CD14-positive monocyte (primary cell): ENCODE data around the gene SLC22A17. TPM values are rescaled to one million over a fixed set of nuclear protein-coding genes. Genes with fewer than 3 reads are reported as not detected.

Experiments
- DNase-seq, 3 donors: peaks; one replicate each; pipeline ENCODE4 v3.0.0-alpha.2; 2011 to 2022
- H2AFZ ChIP-seq: 2 replicates; pipeline ENCODE4 v1.6.0; 2012; ENCODE audit warnings: mild to moderate bottlenecking, low read depth, low read length, inconsistent platforms; ENCODE audit not compliant: insufficient read depth, poor library complexity, severe bottlenecking
- H3K27ac ChIP-seq, 2 donors: 1 replicate in 1 of 2; 2 replicates in 1 of 2; pipeline ENCODE4 v1.5.1; 2012 to 2013; ENCODE audit warnings: low read length in 2 of 2, control low read depth in 1 of 2, inconsistent platforms in 1 of 2, low read depth in 1 of 2, mild to moderate bottlenecking in 1 of 2
- H3K27me3 ChIP-seq, 2 donors: one replicate each; pipeline versions ENCODE4 v1.6.0 to v1.6.1; 2011 to 2013; ENCODE audit warnings: low read length in 2 of 2; ENCODE audit not compliant: control insufficient read depth in 2 of 2, insufficient read depth in 2 of 2
- H3K36me3 ChIP-seq, 2 donors: replicated peaks in 1 of 2; 1 replicate in 1 of 2; 2 replicates in 1 of 2; pipeline versions ENCODE4 v1.5.1 to v1.6.1; 2012 to 2013; ENCODE audit warnings: low read length in 2 of 2, control low read depth in 1 of 2, inconsistent platforms in 1 of 2, mild to moderate bottlenecking in 1 of 2; ENCODE audit not compliant: insufficient read depth in 2 of 2, control insufficient read depth in 1 of 2
- H3K4me1 ChIP-seq, 2 donors: 1 replicate in 1 of 2; 2 replicates in 1 of 2; pipeline versions ENCODE4 v1.5.1 to v1.6.1; 2012 to 2013; ENCODE audit warnings: low read length in 2 of 2, control low read depth in 1 of 2, inconsistent platforms in 1 of 2, mild to moderate bottlenecking in 1 of 2, moderate library complexity in 1 of 2; ENCODE audit not compliant: insufficient read depth in 2 of 2, control insufficient read depth in 1 of 2
- H3K4me2 ChIP-seq: replicated peaks from 2 replicates; pipeline ENCODE3; 2012; ENCODE audit warnings: low read length, moderate library complexity, mild to moderate bottlenecking; ENCODE audit not compliant: poor library complexity, severe bottlenecking; ENCODE audit errors: extremely low read depth
- H3K4me3 ChIP-seq, 3 experiments: fragments of 200-600 bp in 1 of 3; sonication (generic) in 1 of 3; replicated peaks in 1 of 3; 1 replicate in 2 of 3; 2 replicates in 1 of 3; pipeline ENCODE4 v1.5.1; 2011 to 2013; ENCODE audit warnings: low read length in 3 of 3, mild to moderate bottlenecking in 3 of 3, control low read depth in 2 of 3, low read depth in 2 of 3, inconsistent platforms in 1 of 3, moderate library complexity in 1 of 3
- H3K79me2 ChIP-seq: 2 replicates; pipeline ENCODE4 v1.6.0; 2012; ENCODE audit warnings: mild to moderate bottlenecking, control low read depth, inconsistent platforms, low read length, moderate library complexity; ENCODE audit not compliant: insufficient read depth
- H3K9ac ChIP-seq: 2 replicates; pipeline ENCODE4 v1.6.0; 2017; ENCODE audit warnings: low read length, mild to moderate bottlenecking; ENCODE audit not compliant: insufficient read depth, poor library complexity, severe bottlenecking
- H3K9me3 ChIP-seq, 2 donors: replicated peaks in 1 of 2; 1 replicate in 1 of 2; 2 replicates in 1 of 2; pipeline versions ENCODE4 v1.5.1 to v1.6.1; 2012 to 2013; ENCODE audit warnings: low read length in 2 of 2, control low read depth in 1 of 2; ENCODE audit not compliant: control insufficient read depth in 1 of 2, insufficient read depth in 1 of 2
- H4K20me1 ChIP-seq: 2 replicates; pipeline ENCODE4 v1.6.0; 2012; ENCODE audit warnings: mild to moderate bottlenecking, low read length, control low read depth, moderate library complexity; ENCODE audit not compliant: insufficient read depth
- H3K27ac Mint-ChIP-seq, 7 donors: one replicate each; pipeline ENCODE4 v1.8.0; 2020; ENCODE audit warnings: mild to moderate bottlenecking in 7 of 7, mixed read lengths in 7 of 7, moderate library complexity in 6 of 7, inconsistent platforms in 2 of 7
- H3K27me3 Mint-ChIP-seq, 3 donors: one replicate each; pipeline ENCODE4 v1.8.0; 2021 to 2022; ENCODE audit warnings: low read depth in 3 of 3, mild to moderate bottlenecking in 3 of 3, mixed read lengths in 3 of 3, moderate library complexity in 3 of 3, inconsistent platforms in 1 of 3
- H3K36me3 Mint-ChIP-seq, 2 donors: one replicate each; pipeline ENCODE4 v1.8.0; 2020; ENCODE audit warnings: mixed read lengths in 2 of 2, inconsistent platforms in 1 of 2, mild to moderate bottlenecking in 1 of 2
- H3K4me1 Mint-ChIP-seq: one replicate; pipeline ENCODE4 v1.8.0; 2020; ENCODE audit warnings: mild to moderate bottlenecking, mixed read lengths
- H3K4me3 Mint-ChIP-seq, 2 donors: one replicate each; pipeline ENCODE4 v1.8.0; 2020; ENCODE audit warnings: mild to moderate bottlenecking in 2 of 2, mixed read lengths in 2 of 2, moderate library complexity in 1 of 2
- H3K9me3 Mint-ChIP-seq, 7 donors: one replicate each; pipeline ENCODE4 v1.8.0; 2020 to 2022; ENCODE audit warnings: mixed read lengths in 7 of 7, mild to moderate bottlenecking in 6 of 7, moderate library complexity in 6 of 7, inconsistent platforms in 2 of 7
- WGBS: methylation state at CpG from one replicate; pipeline ENCODE4 v1.1.5; 2013; ENCODE audit warnings: missing lambda C conversion rate; ENCODE audit not compliant: insufficient coverage; 5-methylcytosine and 5-hydroxymethylcytosine counted together
- intact Hi-C, 2 donors: fragments of 100-400 bp; cut with micrococcal nuclease; formaldehyde crosslinking; loops; one replicate each; pipeline versions ENCODE4 v1.15.0 to v1.15.1; 2023
- polyA plus RNA-seq, 3 donors: library from polyadenylated mRNA; depleted of rRNA in 1 of 3; unstranded in 2 of 3; stranded (reverse) in 1 of 3; fragments of 300-500 nt in 2 of 3; fragments of >200 nt in 1 of 3; fragmentation: Illumina TruSeq in 2 of 3; gene quantifications; 1 replicate in 2 of 3; 2 replicates in 1 of 3; pipeline ENCODE4 v1.2.3, GENCODE V29; 2012 to 2021
- TF ChIP-seq, protein P1 (sequence below): fragments of 200-600 bp; IDR thresholded peaks from one replicate; pipeline ENCODE4 v1.8.0; 2022; ENCODE audit warnings: antibody characterized with exemption, mild to moderate bottlenecking

Gene SLC22A17
- polyA plus RNA-seq, 3 donors = not detected

DNA sequence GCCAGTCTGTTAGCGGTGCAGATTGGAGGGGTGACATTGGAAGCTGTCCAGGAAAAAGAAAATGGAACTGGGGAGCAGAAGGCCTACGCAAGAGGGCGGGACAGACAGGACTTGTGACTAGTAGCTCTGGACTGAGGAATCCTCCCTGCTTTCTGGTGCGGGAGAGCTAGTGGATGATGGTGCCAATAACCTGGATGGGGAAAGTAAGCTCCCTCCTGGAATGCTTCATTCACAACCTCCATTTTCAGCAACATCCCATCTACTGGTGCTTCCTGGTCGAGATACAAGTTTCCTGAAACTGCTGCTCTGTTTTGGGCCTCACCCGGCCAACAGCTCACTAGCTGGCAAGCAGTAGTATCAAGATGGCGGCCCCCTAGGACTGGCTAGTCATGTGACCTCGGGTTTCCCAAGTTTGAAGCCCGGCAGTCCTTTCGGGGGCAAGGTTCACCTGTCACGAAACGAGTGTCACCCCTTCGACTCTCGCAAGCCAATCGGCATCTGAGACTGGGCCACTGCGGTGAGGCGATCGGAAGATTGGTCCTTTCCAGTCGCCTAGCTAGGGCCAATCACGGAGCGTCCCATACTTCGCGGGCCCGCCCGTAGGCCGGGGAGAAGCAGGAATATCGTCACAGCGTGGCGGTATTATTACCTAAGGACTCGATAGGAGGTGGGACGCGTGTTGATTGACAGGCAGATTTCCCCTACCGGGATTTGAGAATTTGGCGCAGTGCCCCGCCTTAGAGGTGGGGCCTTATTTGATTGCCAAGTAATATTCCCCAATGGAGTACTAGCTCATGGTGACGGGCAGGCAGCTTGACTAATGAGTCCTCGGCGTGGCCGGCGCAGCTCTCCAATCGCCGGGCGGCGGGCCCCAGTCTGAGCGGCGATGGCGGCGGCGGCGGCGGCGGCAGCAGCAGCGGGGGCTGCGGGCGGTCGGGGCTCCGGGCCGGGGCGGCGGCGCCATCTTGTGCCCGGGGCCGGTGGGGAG lies 31.8 kb downstream of the SLC22A17 start, which contains the start of gene PABPN1:
Gene PABPN1, plus strand, starts transcription at position 874 of the 988 bp plus-strand sequence. Its CDS starts 13 bp downstream, at position 887.
- Histone ChIP-seq H3K36me3 (peaks cover 27 to 32% of the 10 kb centered on the region in 2 donors), H3K4me2 (peak within 1 kb of the TSS; percentile 84), H3K4me1 (peaks cover 23 to 24% of the 10 kb centered on the region in 2 donors), H3K27me3 (no peaks in the 10 kb centered on the region), H3K79me2 (peaks cover 27% of the 10 kb centered on the region), H3K9ac (peak within 1 kb of the TSS; percentile 94), H4K20me1 (peaks cover 20% of the 10 kb centered on the region), H3K4me3 (peak within 1 kb of the TSS; percentile 74 to 92 (median 92)), H3K27ac (peak within 1 kb of the TSS; percentile 96 to 99), H2AFZ (peak within 1 kb of the TSS; percentile 86), H3K9me3 (no peaks in the 10 kb centered on the region)
- DNase-seq = peak; percentile 100
- intact Hi-C loops = loop anchor here (1.0 to 10.0 kb wide), 8 partner anchors 14 to 244 kb away; partner anchors contain the start of genes HOMEZ (in 2 of the 2), ACIN1 (in 1 of the 2), AP1G2 (in 1 of the 2) and BCL2L2 (in 1 of the 2)
- Mint-ChIP-seq H3K4me1 (peaks cover 25% of the 10 kb centered on the region), H3K36me3 (peaks cover 35 to 43% of the 10 kb centered on the region in 2 donors), H3K27ac (peak within 1 kb of the TSS; percentile 98 to 100 (median 99)), H3K4me3 (peak within 1 kb of the TSS; percentile 90 to 92), H3K27me3 (peaks cover 0 to 2% (median 0%) of the 10 kb centered on the region in 3 donors), H3K9me3 (peaks cover 0 to 3% (median 0%) of the 10 kb centered on the region in 7 donors)
- TF ChIP-seq, protein P1, sequence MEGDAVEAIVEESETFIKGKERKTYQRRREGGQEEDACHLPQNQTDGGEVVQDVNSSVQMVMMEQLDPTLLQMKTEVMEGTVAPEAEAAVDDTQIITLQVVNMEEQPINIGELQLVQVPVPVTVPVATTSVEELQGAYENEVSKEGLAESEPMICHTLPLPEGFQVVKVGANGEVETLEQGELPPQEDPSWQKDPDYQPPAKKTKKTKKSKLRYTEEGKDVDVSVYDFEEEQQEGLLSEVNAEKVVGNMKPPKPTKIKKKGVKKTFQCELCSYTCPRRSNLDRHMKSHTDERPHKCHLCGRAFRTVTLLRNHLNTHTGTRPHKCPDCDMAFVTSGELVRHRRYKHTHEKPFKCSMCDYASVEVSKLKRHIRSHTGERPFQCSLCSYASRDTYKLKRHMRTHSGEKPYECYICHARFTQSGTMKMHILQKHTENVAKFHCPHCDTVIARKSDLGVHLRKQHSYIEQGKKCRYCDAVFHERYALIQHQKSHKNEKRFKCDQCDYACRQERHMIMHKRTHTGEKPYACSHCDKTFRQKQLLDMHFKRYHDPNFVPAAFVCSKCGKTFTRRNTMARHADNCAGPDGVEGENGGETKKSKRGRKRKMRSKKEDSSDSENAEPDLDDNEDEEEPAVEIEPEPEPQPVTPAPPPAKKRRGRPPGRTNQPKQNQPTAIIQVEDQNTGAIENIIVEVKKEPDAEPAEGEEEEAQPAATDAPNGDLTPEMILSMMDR = no peak
- under 1% methylated on average over 54 of the region's 63 CpGs for WGBS
